CD14-positive monocyte (primary cell): ENCODE results near the gene C17orf67. TPM values are rescaled to one million over a fixed set of nuclear protein-coding genes. Genes with fewer than 3 reads are reported as not detected.

Experiments
- DNase-seq, 3 donors: peaks; one replicate each; pipeline ENCODE4 v3.0.0-alpha.2; 2011 to 2022
- H2AFZ ChIP-seq: 2 replicates; pipeline ENCODE4 v1.6.0; 2012; ENCODE audit warnings: mild to moderate bottlenecking, low read depth, low read length, inconsistent platforms; ENCODE audit not compliant: insufficient read depth, poor library complexity, severe bottlenecking
- H3K27ac ChIP-seq, 2 donors: 1 replicate in 1 of 2; 2 replicates in 1 of 2; pipeline ENCODE4 v1.5.1; 2012 to 2013; ENCODE audit warnings: low read length in 2 of 2, control low read depth in 1 of 2, inconsistent platforms in 1 of 2, low read depth in 1 of 2, mild to moderate bottlenecking in 1 of 2
- H3K27me3 ChIP-seq, 2 donors: one replicate each; pipeline versions ENCODE4 v1.6.0 to v1.6.1; 2011 to 2013; ENCODE audit warnings: low read length in 2 of 2; ENCODE audit not compliant: control insufficient read depth in 2 of 2, insufficient read depth in 2 of 2
- H3K36me3 ChIP-seq, 2 donors: replicated peaks in 1 of 2; 1 replicate in 1 of 2; 2 replicates in 1 of 2; pipeline versions ENCODE4 v1.5.1 to v1.6.1; 2012 to 2013; ENCODE audit warnings: low read length in 2 of 2, control low read depth in 1 of 2, inconsistent platforms in 1 of 2, mild to moderate bottlenecking in 1 of 2; ENCODE audit not compliant: insufficient read depth in 2 of 2, control insufficient read depth in 1 of 2
- H3K4me1 ChIP-seq, 2 donors: 1 replicate in 1 of 2; 2 replicates in 1 of 2; pipeline versions ENCODE4 v1.5.1 to v1.6.1; 2012 to 2013; ENCODE audit warnings: low read length in 2 of 2, control low read depth in 1 of 2, inconsistent platforms in 1 of 2, mild to moderate bottlenecking in 1 of 2, moderate library complexity in 1 of 2; ENCODE audit not compliant: insufficient read depth in 2 of 2, control insufficient read depth in 1 of 2
- H3K4me2 ChIP-seq: replicated peaks from 2 replicates; pipeline ENCODE3; 2012; ENCODE audit warnings: low read length, moderate library complexity, mild to moderate bottlenecking; ENCODE audit not compliant: poor library complexity, severe bottlenecking; ENCODE audit errors: extremely low read depth
- H3K4me3 ChIP-seq, 3 experiments: fragments of 200-600 bp in 1 of 3; sonication (generic) in 1 of 3; replicated peaks in 1 of 3; 1 replicate in 2 of 3; 2 replicates in 1 of 3; pipeline ENCODE4 v1.5.1; 2011 to 2013; ENCODE audit warnings: low read length in 3 of 3, mild to moderate bottlenecking in 3 of 3, control low read depth in 2 of 3, low read depth in 2 of 3, inconsistent platforms in 1 of 3, moderate library complexity in 1 of 3
- H3K79me2 ChIP-seq: 2 replicates; pipeline ENCODE4 v1.6.0; 2012; ENCODE audit warnings: mild to moderate bottlenecking, control low read depth, inconsistent platforms, low read length, moderate library complexity; ENCODE audit not compliant: insufficient read depth
- H3K9ac ChIP-seq: 2 replicates; pipeline ENCODE4 v1.6.0; 2017; ENCODE audit warnings: low read length, mild to moderate bottlenecking; ENCODE audit not compliant: insufficient read depth, poor library complexity, severe bottlenecking
- H3K9me3 ChIP-seq, 2 donors: replicated peaks in 1 of 2; 1 replicate in 1 of 2; 2 replicates in 1 of 2; pipeline versions ENCODE4 v1.5.1 to v1.6.1; 2012 to 2013; ENCODE audit warnings: low read length in 2 of 2, control low read depth in 1 of 2; ENCODE audit not compliant: control insufficient read depth in 1 of 2, insufficient read depth in 1 of 2
- H4K20me1 ChIP-seq: 2 replicates; pipeline ENCODE4 v1.6.0; 2012; ENCODE audit warnings: mild to moderate bottlenecking, low read length, control low read depth, moderate library complexity; ENCODE audit not compliant: insufficient read depth
- H3K27ac Mint-ChIP-seq, 7 donors: one replicate each; pipeline ENCODE4 v1.8.0; 2020; ENCODE audit warnings: mild to moderate bottlenecking in 7 of 7, mixed read lengths in 7 of 7, moderate library complexity in 6 of 7, inconsistent platforms in 2 of 7
- H3K27me3 Mint-ChIP-seq, 3 donors: one replicate each; pipeline ENCODE4 v1.8.0; 2021 to 2022; ENCODE audit warnings: low read depth in 3 of 3, mild to moderate bottlenecking in 3 of 3, mixed read lengths in 3 of 3, moderate library complexity in 3 of 3, inconsistent platforms in 1 of 3
- H3K36me3 Mint-ChIP-seq, 2 donors: one replicate each; pipeline ENCODE4 v1.8.0; 2020; ENCODE audit warnings: mixed read lengths in 2 of 2, inconsistent platforms in 1 of 2, mild to moderate bottlenecking in 1 of 2
- H3K4me1 Mint-ChIP-seq: one replicate; pipeline ENCODE4 v1.8.0; 2020; ENCODE audit warnings: mild to moderate bottlenecking, mixed read lengths
- H3K4me3 Mint-ChIP-seq, 2 donors: one replicate each; pipeline ENCODE4 v1.8.0; 2020; ENCODE audit warnings: mild to moderate bottlenecking in 2 of 2, mixed read lengths in 2 of 2, moderate library complexity in 1 of 2
- H3K9me3 Mint-ChIP-seq, 7 donors: one replicate each; pipeline ENCODE4 v1.8.0; 2020 to 2022; ENCODE audit warnings: mixed read lengths in 7 of 7, mild to moderate bottlenecking in 6 of 7, moderate library complexity in 6 of 7, inconsistent platforms in 2 of 7
- WGBS: methylation state at CpG from one replicate; pipeline ENCODE4 v1.1.5; 2013; ENCODE audit warnings: missing lambda C conversion rate; ENCODE audit not compliant: insufficient coverage; 5-methylcytosine and 5-hydroxymethylcytosine counted together
- intact Hi-C, 2 donors: fragments of 100-400 bp; cut with micrococcal nuclease; formaldehyde crosslinking; loops; one replicate each; pipeline versions ENCODE4 v1.15.0 to v1.15.1; 2023
- polyA plus RNA-seq, 3 donors: library from polyadenylated mRNA; depleted of rRNA in 1 of 3; unstranded in 2 of 3; stranded (reverse) in 1 of 3; fragments of 300-500 nt in 2 of 3; fragments of >200 nt in 1 of 3; fragmentation: Illumina TruSeq in 2 of 3; gene quantifications; 1 replicate in 2 of 3; 2 replicates in 1 of 3; pipeline ENCODE4 v1.2.3, GENCODE V29; 2012 to 2021
- TF ChIP-seq, protein P1 (sequence below): fragments of 200-600 bp; IDR thresholded peaks from one replicate; pipeline ENCODE4 v1.8.0; 2022; ENCODE audit warnings: antibody characterized with exemption, mild to moderate bottlenecking

C17orf67 gene
- polyA plus RNA-seq, 3 donors = 0.56 to 0.57 (median 0.56) TPM

DNA sequence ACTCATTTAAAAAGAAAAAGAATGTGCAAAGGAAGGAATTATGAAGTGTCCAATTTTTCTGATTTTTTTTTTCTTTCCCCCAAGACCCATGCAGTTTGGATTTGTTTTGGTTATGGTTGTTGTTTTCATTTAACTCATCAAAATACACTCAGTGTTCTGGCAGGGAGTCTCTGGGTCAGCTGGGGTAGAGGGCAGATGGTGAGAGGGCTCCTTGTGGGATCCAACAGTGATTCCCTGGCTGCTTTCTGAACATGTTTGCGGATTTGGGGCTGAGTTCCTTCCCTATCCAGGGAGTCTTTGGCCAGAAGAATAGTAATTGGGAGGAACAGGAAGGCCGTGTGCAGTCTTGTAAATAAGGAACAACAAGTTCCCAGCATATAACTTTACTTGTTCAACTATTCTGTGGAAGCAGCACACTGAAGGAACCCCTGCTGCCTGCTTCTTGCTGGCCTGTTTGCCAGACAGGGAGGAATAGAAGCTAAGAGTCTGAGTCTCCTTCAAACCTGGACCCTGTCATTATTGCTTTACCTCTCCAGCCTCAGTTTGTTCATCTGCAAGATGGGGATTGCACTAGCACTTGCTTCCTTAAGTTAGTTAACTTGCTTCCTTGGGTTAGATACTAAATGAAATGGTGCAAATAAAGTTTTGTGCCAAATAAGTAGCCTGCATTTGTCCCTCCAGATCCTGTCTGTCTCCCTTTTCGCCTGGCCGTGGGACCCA is 32.1 kb downstream of the C17orf67 start:
- TF ChIP-seq, protein P1, sequence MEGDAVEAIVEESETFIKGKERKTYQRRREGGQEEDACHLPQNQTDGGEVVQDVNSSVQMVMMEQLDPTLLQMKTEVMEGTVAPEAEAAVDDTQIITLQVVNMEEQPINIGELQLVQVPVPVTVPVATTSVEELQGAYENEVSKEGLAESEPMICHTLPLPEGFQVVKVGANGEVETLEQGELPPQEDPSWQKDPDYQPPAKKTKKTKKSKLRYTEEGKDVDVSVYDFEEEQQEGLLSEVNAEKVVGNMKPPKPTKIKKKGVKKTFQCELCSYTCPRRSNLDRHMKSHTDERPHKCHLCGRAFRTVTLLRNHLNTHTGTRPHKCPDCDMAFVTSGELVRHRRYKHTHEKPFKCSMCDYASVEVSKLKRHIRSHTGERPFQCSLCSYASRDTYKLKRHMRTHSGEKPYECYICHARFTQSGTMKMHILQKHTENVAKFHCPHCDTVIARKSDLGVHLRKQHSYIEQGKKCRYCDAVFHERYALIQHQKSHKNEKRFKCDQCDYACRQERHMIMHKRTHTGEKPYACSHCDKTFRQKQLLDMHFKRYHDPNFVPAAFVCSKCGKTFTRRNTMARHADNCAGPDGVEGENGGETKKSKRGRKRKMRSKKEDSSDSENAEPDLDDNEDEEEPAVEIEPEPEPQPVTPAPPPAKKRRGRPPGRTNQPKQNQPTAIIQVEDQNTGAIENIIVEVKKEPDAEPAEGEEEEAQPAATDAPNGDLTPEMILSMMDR = no peak
- no peaks in the 10 kb centered on the region for H3K27me3 ChIP-seq
- Mint-ChIP-seq H3K4me3 (no peak overlapping the region), H3K4me1 (peaks cover 4% of the 10 kb centered on the region), H3K9me3 (no peaks in the 10 kb centered on the region), H3K36me3 (no peaks in the 10 kb centered on the region), H3K27ac (no peak overlapping the region), H3K27me3 (peaks cover 2 to 5% (median 3%) of the 10 kb centered on the region in 3 donors)
- H3K4me1 ChIP-seq = no peaks in the 10 kb centered on the region
- DNase-seq = no peak
- H3K27ac ChIP-seq = no peak overlapping the region
- no peaks in the 10 kb centered on the region for H3K9me3 ChIP-seq
- H4K20me1 ChIP-seq = no peaks in the 10 kb centered on the region
- whole genome bisulfite sequencing = 93% methylated on average over 2 of the region's 4 CpGs
- H3K36me3 ChIP-seq = no peaks in the 10 kb centered on the region
- H3K4me3 ChIP-seq = no peak overlapping the region
- no peaks in the 10 kb centered on the region for H3K79me2 ChIP-seq
- no peak overlapping the region for H2AFZ ChIP-seq
- H3K9ac ChIP-seq = no peak overlapping the region
- no peak overlapping the region for H3K4me2 ChIP-seq
- intact Hi-C loops = no loop called here

DNA sequence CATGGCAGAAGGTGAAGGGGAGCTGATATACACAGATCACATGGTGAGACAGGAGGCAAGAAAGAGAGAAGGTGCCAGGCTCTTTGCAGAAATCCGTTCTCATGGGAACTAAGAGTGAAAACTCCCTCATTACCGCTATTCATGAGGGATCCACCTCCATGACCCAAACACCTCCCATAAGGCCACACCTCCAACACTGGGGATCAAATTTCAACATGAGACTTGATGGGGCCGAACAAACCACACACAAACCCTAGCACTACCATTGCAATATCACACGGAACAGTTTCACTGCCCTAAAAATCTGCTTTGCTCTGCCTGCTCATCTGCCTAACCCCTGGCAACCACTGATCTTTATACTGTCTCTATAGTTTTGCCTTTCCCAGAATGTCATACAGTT is 34.8 kb downstream of the C17orf67 start:
- no peak overlapping the region for H3K4me3 Mint-ChIP-seq
- no peak overlapping the region for H3K27ac Mint-ChIP-seq
- no peak overlapping the region for H3K4me2 ChIP-seq
- H3K27me3 ChIP-seq = no peaks in the 10 kb centered on the region
- no peak overlapping the region for H2AFZ ChIP-seq
- H3K27me3 Mint-ChIP-seq = peaks cover 2 to 8% (median 5%) of the 10 kb centered on the region in 3 donors
- H3K9me3 Mint-ChIP-seq = no peaks in the 10 kb centered on the region
- peaks cover 11% of the 10 kb centered on the region for H3K4me1 Mint-ChIP-seq
- intact Hi-C loops = no loop called here
- no peak overlapping the region for H3K4me3 ChIP-seq
- H4K20me1 ChIP-seq = no peaks in the 10 kb centered on the region
- H3K27ac ChIP-seq = no peak overlapping the region
- no peak for DNase-seq
- TF ChIP-seq, protein P1 = no peak
- WGBS = 41% methylated on average over 4 of the region's 4 CpGs
- no peaks in the 10 kb centered on the region for H3K36me3 Mint-ChIP-seq
- H3K9ac ChIP-seq = no peak overlapping the region
- no peaks in the 10 kb centered on the region for H3K79me2 ChIP-seq
- peaks cover 6% of the 10 kb centered on the region in 2 donors for H3K4me1 ChIP-seq
- H3K9me3 ChIP-seq = no peaks in the 10 kb centered on the region
- no peaks in the 10 kb centered on the region for H3K36me3 ChIP-seq
